A673 (cell line): ENCODE results near the gene LRP8.

Source experiments
- CTCF ChIP-seq: fragments of 300-800, 200-600 bp; sonication (generic); conservative IDR thresholded peaks from 2 replicates; pipeline ENCODE4 v1.5.1; 2017; ENCODE audit warnings: low read depth, mild to moderate bottlenecking, antibody characterized with exemption, low read length, moderate library complexity, mixed read lengths
- EZH2 ChIP-seq: fragments of 200-600 bp; sonication (generic); IDR thresholded peaks from 2 replicates; pipeline ENCODE4 v1.6.1; 2017; ENCODE audit warnings: borderline replicate concordance, low read depth, mild to moderate bottlenecking, mixed read lengths, antibody characterized with exemption, low read length; ENCODE audit not compliant: poor library complexity, severe bottlenecking

- TF ChIP-seq CTCF (no peak), EZH2 (no peak)
Measured at GRCh38 chr1:53321776-53322602, 5.9 kb downstream of the LRP8 start.
